Amniotic epithelial cell (primary cell): ENCODE results near the gene STAB2.
"Not testable (repeated sequence)": the region's sequence is repeated elsewhere in the genome, so short reads cannot be mapped to it uniquely, and the experiment has no call there.

Experiments used
- DNase-seq: peaks from one replicate; pipeline ENCODE4 v3.0.0-alpha.2; 2010; ENCODE audit warnings: low read depth

The STAB2 gene

DNA sequence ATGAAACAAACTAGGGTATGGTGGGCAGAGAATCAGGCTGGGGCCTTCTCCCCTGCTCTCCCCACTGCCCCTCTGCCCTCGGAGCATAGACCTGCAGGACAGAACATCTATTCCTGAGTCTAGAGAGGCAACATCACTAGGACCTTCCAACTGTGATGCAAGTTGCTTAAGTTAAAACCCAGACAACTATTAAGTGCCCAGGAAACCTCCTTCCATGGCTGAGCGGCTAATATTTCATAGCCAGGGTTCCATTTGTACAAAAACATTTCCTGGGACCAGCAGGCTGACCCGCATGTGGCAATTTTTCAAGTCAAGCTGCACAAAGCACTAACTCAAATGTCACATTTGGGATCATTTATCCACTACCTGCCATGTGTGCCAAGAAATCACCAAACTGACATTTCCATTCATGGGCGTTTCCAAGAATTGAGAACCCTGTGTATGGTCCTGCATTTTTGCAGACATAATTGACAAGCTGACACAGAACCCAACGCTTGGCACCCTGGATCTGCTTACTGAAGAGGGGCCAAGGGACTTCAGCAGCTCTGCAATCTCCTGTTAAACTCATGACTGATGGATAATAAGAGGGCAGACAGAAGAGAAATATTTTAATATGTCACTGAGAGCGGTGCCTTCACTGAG is 221.3 kb downstream of the STAB2 start:
- no peak for DNase-seq

DNA sequence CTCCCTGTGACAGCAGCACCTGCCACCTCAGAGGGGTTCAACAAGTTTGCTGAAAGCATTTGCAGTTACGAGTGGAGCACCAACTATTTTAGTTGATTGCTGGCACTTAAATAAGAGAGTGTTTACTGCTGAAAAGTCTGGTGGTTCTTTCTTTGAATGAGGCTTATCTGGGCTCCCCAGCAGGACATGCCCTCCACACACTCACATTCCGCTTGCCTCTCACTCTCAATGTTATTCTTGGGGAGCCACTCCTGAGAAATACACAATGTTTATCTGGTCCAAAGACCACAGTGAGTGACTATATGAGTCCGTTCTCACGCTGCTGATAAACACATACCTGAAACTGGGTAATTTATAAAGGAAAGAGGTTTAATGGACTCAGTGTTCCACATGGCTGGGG is 222.1 kb downstream of the STAB2 start:
- peak; percentile 61 for DNase-seq

DNA sequence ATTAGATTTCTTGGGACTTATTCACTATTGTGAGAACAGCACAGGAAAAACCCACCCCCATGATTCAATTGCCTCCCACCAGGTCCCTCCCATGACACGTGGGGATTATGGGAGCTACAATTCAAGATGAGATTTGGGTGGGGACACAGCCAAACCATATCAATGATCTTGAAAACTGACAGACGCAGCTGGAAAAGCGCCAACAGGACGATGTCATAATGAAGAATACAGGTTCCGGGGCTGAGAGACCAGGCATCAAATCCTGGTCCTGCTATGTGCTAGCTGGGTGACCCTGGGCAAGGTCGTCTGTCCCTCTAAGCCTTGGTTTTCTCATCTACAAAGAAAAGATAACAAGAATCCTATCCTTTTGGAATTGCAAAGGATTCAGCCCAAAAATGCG is 222.6 kb downstream of the STAB2 start:
- DNase-seq: not testable (repeated sequence)

DNA sequence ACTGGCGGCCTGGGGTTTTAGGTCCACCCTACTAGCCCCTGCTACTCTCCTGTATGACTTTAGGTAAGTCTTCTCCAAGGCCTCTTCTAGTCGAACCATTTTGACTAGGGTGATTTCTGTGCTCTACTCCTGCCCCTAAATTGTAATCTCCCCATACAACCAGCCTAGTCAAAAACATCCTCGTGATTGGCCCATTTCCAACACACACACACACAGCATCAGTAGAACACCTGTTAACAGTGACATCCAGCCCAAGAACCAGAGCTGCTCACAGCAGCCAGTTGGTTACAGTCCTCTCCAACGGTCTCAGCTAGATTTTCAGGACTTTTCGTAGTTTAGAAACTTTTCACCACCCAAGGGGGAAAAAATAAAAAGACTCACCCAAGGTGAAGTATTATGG is 223.0 kb downstream of the STAB2 start:
- no peak for DNase-seq

DNA sequence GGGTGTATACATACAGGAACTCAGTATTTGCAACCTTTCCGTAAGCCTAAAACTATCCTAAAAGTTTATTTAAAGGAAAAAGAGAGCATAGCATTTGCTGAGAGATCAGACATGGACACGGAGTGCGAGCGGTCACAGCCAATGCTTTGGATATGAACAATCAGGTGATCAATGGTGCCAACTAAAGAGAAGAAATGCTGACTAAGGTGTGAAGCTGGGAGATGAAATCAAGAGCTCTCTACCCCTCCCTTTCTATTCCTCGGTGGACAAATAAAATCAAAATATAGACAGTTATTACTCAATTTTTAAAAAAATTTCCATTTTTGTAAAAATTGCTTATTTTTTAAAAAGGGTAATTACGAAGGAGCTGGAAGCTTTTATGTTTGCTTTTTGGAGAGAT is 224.7 kb downstream of the STAB2 start:
- DNase-seq: no peak

DNA sequence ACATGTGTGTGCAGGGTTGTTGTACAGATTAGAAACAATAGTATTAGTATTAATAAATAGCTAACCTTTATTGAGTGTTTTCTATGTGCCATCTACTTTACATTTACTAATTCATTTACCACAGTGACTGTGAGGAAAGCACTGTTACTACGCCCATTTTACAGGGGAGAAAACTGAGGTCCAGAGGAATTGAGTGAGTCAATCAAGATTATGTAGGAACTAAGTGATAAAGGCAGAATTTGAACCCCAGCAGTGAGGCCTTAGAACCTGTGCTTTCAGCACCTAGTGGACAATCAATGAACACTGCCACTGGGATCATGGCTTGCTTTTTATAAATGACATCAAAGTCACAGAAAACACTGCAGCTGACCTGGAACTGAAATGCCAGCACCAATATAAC is 225.7 kb downstream of the STAB2 start:
- no peak for DNase-seq

DNA sequence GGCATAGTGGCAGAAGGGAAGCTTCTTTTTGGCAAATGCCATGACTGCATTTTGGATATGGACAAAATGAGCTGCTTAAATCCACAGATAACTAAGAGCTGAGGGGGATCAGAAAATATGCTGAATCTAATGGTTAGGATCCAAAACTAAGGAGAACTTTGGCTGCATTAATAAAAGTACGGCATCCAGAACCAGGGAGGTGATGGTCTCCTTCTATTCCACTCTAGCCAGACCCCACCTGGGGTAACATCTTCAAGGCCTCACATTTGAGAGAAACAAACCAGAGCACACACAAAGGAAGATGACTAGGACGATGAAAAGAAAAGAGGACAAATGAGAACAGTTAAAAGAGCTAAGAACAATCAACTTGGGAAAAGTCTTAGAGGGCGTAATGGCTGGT is 226.4 kb downstream of the STAB2 start:
- no peak for DNase-seq

DNA sequence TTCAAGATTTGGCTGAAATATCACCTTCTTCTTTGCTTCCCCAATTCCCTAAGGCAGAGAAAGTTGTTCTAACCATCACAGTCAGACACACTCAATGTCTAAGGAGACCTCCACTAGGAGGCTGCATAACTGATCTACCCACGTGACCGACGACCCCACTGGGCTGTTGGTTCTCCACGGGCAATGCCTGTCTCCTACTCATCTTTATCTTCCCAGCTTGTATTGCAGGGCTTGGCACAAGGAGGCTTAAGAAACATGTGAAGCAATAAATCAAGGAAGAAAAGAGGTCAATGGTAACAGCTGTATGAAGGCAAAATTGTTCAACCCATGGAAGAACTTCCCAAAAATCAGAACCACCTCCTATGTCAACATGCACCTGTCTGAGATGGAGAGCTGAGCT is 226.9 kb downstream of the STAB2 start:
- peak; percentile 29 for DNase-seq

DNA sequence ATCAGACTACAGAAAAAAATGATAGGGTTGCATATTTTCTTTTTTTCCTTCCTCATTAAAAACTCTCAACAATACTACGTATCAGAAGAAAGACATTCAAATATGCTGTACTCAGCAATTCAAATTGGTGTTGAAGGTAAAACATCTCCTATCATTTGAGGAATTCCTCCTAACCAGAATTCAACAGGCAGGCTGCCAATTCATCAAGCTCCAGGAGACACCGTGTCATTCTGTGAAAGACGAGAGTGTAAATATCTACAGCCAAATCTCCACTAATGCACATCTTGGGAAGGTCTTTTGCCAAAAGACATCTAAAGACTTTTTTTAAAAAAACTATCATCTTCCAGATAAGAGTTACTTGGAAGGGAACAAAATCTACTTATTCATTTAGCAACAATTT is 227.4 kb downstream of the STAB2 start:
- no peak for DNase-seq
